Measurements from ENCODE around the gene LRRC74A. TPM values are rescaled to one million over a fixed set of nuclear protein-coding genes. Genes with fewer than 3 reads are reported as not detected.

The LRRC74A gene
- total and polyA plus RNA-seq, 2 of the 4 experiments (the other 2 are of a cell fraction) = not detected

- intact Hi-C loops (cut with micrococcal nuclease) = no loop called here
- CTCF ChIA-PET = no interaction called here
- H4K91ac ChIP-seq (ENCODE audit: insufficient read depth, low read depth, low read length) = no peak overlapping the region
Measured at GRCh38 chr14:76867516-76868453, 41.6 kb downstream of the LRRC74A start.

More at GRCh38 chr14:76867516-76868453, 41.6 kb downstream of the LRRC74A start:
- H3K14ac ChIP-seq (replicated peaks; ENCODE audit: low read depth, low read length) = no peak overlapping the region
- TF ChIP-seq SMC3 (IDR thresholded peaks at IDR 0.05; ENCODE audit: low read depth, low read length) (no peak), FOS (IDR thresholded peaks at IDR 0.05; ENCODE audit: low read depth, low read length) (no peak), MAFK (IDR thresholded peaks at IDR 0.05; ENCODE audit: low read depth, low read length) (no peak), BHLHE40 (IDR thresholded peaks at IDR 0.05; ENCODE audit: low read depth, low read length) (no peak), USF2 (IDR thresholded peaks at IDR 0.05; ENCODE audit: low read depth, low read length) (no peak), RFX5 (IDR thresholded peaks at IDR 0.05; ENCODE audit: low read depth, low read length) (no peak), CTCF (conservative IDR thresholded peaks at IDR 0.05; ENCODE audit: low read depth, low read length) (no peak), RAD21 (IDR thresholded peaks at IDR 0.05; ENCODE audit: low read length) (no peak), RCOR1 (IDR thresholded peaks at IDR 0.05; ENCODE audit: insufficient replicate concordance, low read length) (no peak), MXI1 (IDR thresholded peaks at IDR 0.05; ENCODE audit: borderline replicate concordance, low read depth, low read length) (no peak), CEBPB (IDR thresholded peaks at IDR 0.05; ENCODE audit: low read depth, low read length) (no peak)
- WGBS, 2 experiments (ENCODE audit: extremely low coverage in 2 of 2, insufficient read length in 1 of 2) = 62% methylated on average over 18 of the region's 25 CpGs; no CpG with 5 or more reads in 1 of the 2 experiments
- no peak overlapping the region for H2BK120ac ChIP-seq (ENCODE audit: low read depth, low read length)
- H3K36me3 ChIP-seq (ENCODE audit: control insufficient read depth, insufficient read depth, low read length) = no peaks in the 10 kb centered on the region
- no peaks in the 10 kb centered on the region for H3K9me1 ChIP-seq (ENCODE audit: insufficient read depth, low read length)
- no peak overlapping the region for H4K8ac ChIP-seq (ENCODE audit: low read depth in 2 of 2, low read length in 2 of 2)
- ATAC-seq (ENCODE audit: low read depth) (no peak), DNase-seq (no peak)
- H3K56ac ChIP-seq (ENCODE audit: extremely low read depth, insufficient read depth, low read length) = no peak overlapping the region
- no peaks in the 10 kb centered on the region for H3K9me3 ChIP-seq (ENCODE audit: control insufficient read depth, insufficient read depth, low read length)
- POLR2A ChIA-PET (ENCODE audit: unreplicated experiment) = no interaction called here
- H3K4me1 ChIP-seq (ENCODE audit: control insufficient read depth, insufficient read depth, low read length) = no peaks in the 10 kb centered on the region
- dilution Hi-C loops (cut with HindIII; ENCODE audit: low sequenced_read_pairs, unreplicated experiment) (no loop called here), in situ Hi-C loops (cut with MboI; ENCODE audit: low sequenced_read_pairs) (no loop called here)
- H3K4ac ChIP-seq (ENCODE audit: low read depth, low read length) = no peak overlapping the region
- H3K4me2 ChIP-seq (ENCODE audit: low read depth, low read length) = no peak overlapping the region
- no peaks in the 10 kb centered on the region for H4K20me1 ChIP-seq (ENCODE audit: insufficient read depth, low read length)
- no peak overlapping the region for H2BK20ac ChIP-seq (ENCODE audit: low read depth, low read length)
- no peak overlapping the region for H2AFZ ChIP-seq (replicated peaks; ENCODE audit: low read length, poor library complexity)
- no peaks in the 10 kb centered on the region for H3K79me1 ChIP-seq (ENCODE audit: low read depth in 1 of 2, low read length in 2 of 2)
- no peak overlapping the region for H3K9ac ChIP-seq (ENCODE audit: low read depth, low read length)
- no peak overlapping the region for H3K23ac ChIP-seq (ENCODE audit: low read depth, low read length)
- no TSS peak for BruUV-seq (replicated peaks)
- no peak overlapping the region for H3K18ac ChIP-seq (ENCODE audit: low read depth, low read length)
- H3K27ac ChIP-seq (ENCODE audit: insufficient read depth, low read length) = no peak overlapping the region
- H3K4me3 ChIP-seq (ENCODE audit: insufficient read depth, low read depth, low read length) = no peak overlapping the region
- H3K27me3 ChIP-seq (ENCODE audit: control insufficient read depth, insufficient read depth, low read length) = peaks cover 38% of the 10 kb centered on the region
- no peak overlapping the region for H4K5ac ChIP-seq (ENCODE audit: low read depth, low read length)
- no peak overlapping the region for H2AK5ac ChIP-seq (ENCODE audit: low read depth, low read length)
- H2AK9ac ChIP-seq (replicated peaks; ENCODE audit: low read depth, low read length, poor library complexity) = no peak overlapping the region
- H2BK15ac ChIP-seq (ENCODE audit: low read depth, low read length) = no peak overlapping the region
- no peak overlapping the region for H2BK5ac ChIP-seq (ENCODE audit: low read depth, low read length, poor library complexity, severe bottlenecking)

Measured in IMR-90 (cell line).